DND-41 (cell line): ENCODE results near the gene EXTL1.

Source experiments
- EZH2 ChIP-seq: IDR thresholded peaks from 3 replicates; pipeline ENCODE4 v1.6.1; 2012; ENCODE audit warnings: borderline replicate concordance, low read depth, mild to moderate bottlenecking, moderate library complexity, low read length, inconsistent platforms; ENCODE audit not compliant: severe bottlenecking
- TF ChIP-seq, protein P1 (sequence below): IDR thresholded peaks from 2 replicates; pipeline ENCODE4 v1.5.1; 2012; ENCODE audit warnings: borderline replicate concordance, low read length, moderate library complexity, mild to moderate bottlenecking; ENCODE audit not compliant: poor library complexity, severe bottlenecking; ENCODE audit errors: extremely low read depth

- TF ChIP-seq, protein P1, sequence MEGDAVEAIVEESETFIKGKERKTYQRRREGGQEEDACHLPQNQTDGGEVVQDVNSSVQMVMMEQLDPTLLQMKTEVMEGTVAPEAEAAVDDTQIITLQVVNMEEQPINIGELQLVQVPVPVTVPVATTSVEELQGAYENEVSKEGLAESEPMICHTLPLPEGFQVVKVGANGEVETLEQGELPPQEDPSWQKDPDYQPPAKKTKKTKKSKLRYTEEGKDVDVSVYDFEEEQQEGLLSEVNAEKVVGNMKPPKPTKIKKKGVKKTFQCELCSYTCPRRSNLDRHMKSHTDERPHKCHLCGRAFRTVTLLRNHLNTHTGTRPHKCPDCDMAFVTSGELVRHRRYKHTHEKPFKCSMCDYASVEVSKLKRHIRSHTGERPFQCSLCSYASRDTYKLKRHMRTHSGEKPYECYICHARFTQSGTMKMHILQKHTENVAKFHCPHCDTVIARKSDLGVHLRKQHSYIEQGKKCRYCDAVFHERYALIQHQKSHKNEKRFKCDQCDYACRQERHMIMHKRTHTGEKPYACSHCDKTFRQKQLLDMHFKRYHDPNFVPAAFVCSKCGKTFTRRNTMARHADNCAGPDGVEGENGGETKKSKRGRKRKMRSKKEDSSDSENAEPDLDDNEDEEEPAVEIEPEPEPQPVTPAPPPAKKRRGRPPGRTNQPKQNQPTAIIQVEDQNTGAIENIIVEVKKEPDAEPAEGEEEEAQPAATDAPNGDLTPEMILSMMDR: no peak
- TF ChIP-seq EZH2: no peak
Measured at GRCh38 chr1:26038477-26038876, 16.9 kb downstream of the EXTL1 start.
